ENCODE data around the gene MUC12. TPM values are rescaled to one million over a fixed set of nuclear protein-coding genes. Genes with fewer than 3 reads are reported as not detected.

Gene MUC12
- total RNA-seq, 1 donor from 2014 or later = 2.8 TPM

DNA sequence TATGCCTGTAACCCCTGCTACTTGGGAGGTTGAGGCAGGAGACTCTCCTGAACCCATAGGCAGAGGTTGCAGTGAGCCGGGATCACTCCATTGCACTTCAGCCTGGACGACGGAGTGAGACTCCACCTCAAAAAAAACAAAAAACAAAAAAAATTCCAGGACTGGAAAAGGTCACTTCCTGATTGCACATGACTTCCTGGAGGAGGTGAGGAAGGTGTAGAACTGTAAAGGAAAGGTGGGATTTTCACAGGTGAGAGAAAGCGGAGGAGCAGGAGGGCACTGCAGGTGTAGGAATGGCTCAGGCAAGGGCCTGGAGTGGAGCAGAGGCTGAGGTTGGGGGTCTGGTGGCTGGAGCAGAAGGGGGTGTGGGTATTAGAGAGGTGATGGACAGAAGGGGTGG, 23.3 kb upstream of the MUC12 start:
- H4K20me1 ChIP-seq (ENCODE audit: insufficient read depth, low read length) = no peaks in the 10 kb centered on the region
- no peak overlapping the region for H3K27ac Mint-ChIP-seq (ENCODE audit: unreplicated experiment)
- H3K4me3 ChIP-seq (ENCODE audit: insufficient read depth, low read depth, low read length) = no peak overlapping the region
- no peaks in the 10 kb centered on the region for H3K4me1 ChIP-seq (ENCODE audit: insufficient read depth, low read length)
- FAIRE-seq = no peak
- peaks cover 2% of the 10 kb centered on the region for H3K9me3 Mint-ChIP-seq (ENCODE audit: unreplicated experiment)
- H3K27me3 ChIP-seq (ENCODE audit: insufficient read depth, low read length) = peaks cover 13% of the 10 kb centered on the region
- no peak overlapping the region for H3K27ac ChIP-seq (ENCODE audit: low read depth, low read length)
- H3K4me3 Mint-ChIP-seq (ENCODE audit: unreplicated experiment) = no peak overlapping the region
- TF ChIP-seq, protein P1, sequence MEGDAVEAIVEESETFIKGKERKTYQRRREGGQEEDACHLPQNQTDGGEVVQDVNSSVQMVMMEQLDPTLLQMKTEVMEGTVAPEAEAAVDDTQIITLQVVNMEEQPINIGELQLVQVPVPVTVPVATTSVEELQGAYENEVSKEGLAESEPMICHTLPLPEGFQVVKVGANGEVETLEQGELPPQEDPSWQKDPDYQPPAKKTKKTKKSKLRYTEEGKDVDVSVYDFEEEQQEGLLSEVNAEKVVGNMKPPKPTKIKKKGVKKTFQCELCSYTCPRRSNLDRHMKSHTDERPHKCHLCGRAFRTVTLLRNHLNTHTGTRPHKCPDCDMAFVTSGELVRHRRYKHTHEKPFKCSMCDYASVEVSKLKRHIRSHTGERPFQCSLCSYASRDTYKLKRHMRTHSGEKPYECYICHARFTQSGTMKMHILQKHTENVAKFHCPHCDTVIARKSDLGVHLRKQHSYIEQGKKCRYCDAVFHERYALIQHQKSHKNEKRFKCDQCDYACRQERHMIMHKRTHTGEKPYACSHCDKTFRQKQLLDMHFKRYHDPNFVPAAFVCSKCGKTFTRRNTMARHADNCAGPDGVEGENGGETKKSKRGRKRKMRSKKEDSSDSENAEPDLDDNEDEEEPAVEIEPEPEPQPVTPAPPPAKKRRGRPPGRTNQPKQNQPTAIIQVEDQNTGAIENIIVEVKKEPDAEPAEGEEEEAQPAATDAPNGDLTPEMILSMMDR (IDR thresholded peaks at IDR 0.05; ENCODE audit: insufficient read depth, low read depth, low read length) = no peak
- no peak for TF ChIP-seq EZH2 (IDR thresholded peaks at IDR 0.05; ENCODE audit: insufficient read depth, low read length)
- H3K9ac ChIP-seq (ENCODE audit: low read length) = no peak overlapping the region
- no peak for DNase-seq (ENCODE audit: low read depth)
- no peaks in the 10 kb centered on the region for H3K79me2 ChIP-seq (ENCODE audit: insufficient read depth, low read length)
- no peaks in the 10 kb centered on the region for H3K4me1 Mint-ChIP-seq (ENCODE audit: low read depth, unreplicated experiment)
- H2AFZ ChIP-seq (ENCODE audit: low read depth, low read length) = no peak overlapping the region
- no peak overlapping the region for H3K4me2 ChIP-seq (ENCODE audit: low read length)
- H3K36me3 Mint-ChIP-seq (ENCODE audit: low read depth, unreplicated experiment) = no peaks in the 10 kb centered on the region
- peaks cover 19% of the 10 kb centered on the region for H3K27me3 Mint-ChIP-seq (ENCODE audit: low read depth, unreplicated experiment)
- H3K9me3 ChIP-seq (ENCODE audit: insufficient read depth, low read depth, low read length) = no peaks in the 10 kb centered on the region
- H3K36me3 ChIP-seq (ENCODE audit: insufficient read depth, low read length) = no peaks in the 10 kb centered on the region

DNA sequence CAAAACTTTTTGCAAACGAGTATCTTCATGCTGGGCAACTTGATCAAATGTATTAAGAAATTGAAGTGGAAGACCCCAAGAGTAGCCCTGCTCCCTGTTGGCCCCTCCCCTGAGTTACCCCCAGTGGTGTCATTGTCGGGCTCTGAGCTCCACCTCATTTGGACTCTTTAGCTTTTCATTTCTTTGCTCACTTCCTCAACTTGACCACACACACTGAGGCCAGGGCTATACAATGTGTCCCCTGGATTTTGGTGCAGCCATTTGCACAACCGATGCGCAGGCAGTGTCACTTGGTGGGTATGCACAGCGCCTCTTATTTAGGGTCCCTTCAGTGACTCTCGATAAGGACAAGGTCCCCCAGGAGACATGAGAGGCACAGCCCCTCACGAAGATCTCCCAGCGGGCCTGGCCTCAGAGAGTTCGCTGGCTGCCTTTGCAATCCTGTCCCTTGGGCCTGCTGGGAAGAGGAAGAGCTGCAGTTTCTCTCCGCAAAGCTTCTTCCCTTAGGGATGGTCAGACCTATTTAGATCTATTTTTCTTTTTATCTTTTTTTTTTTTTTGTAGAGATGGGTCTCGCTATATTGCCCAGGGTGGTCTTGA, 22.5 kb upstream of the MUC12 start:
- Mint-ChIP-seq H3K36me3 (ENCODE audit: low read depth, unreplicated experiment) (no peaks in the 10 kb centered on the region), H3K4me3 (ENCODE audit: unreplicated experiment) (no peak overlapping the region), H3K27me3 (ENCODE audit: low read depth, unreplicated experiment) (peaks cover 19% of the 10 kb centered on the region), H3K9me3 (ENCODE audit: unreplicated experiment) (peaks cover 2% of the 10 kb centered on the region), H3K27ac (ENCODE audit: unreplicated experiment) (no peak overlapping the region), H3K4me1 (ENCODE audit: low read depth, unreplicated experiment) (no peaks in the 10 kb centered on the region)
- no peaks in the 10 kb centered on the region for H3K36me3 ChIP-seq (ENCODE audit: insufficient read depth, low read length)
- FAIRE-seq (no peak), DNase-seq (ENCODE audit: low read depth) (no peak)
- H3K4me3 ChIP-seq (ENCODE audit: insufficient read depth, low read depth, low read length) = no peak overlapping the region
- H3K79me2 ChIP-seq (ENCODE audit: insufficient read depth, low read length) = no peaks in the 10 kb centered on the region
- TF ChIP-seq, protein P1 (IDR thresholded peaks at IDR 0.05; ENCODE audit: insufficient read depth, low read depth, low read length) = no peak
- TF ChIP-seq EZH2 (IDR thresholded peaks at IDR 0.05; ENCODE audit: insufficient read depth, low read length) = no peak
- no peak overlapping the region for H3K9ac ChIP-seq (ENCODE audit: low read length)
- no peaks in the 10 kb centered on the region for H3K9me3 ChIP-seq (ENCODE audit: insufficient read depth, low read depth, low read length)
- H2AFZ ChIP-seq (ENCODE audit: low read depth, low read length) = no peak overlapping the region
- no peak overlapping the region for H3K4me2 ChIP-seq (ENCODE audit: low read length)
- H4K20me1 ChIP-seq (ENCODE audit: insufficient read depth, low read length) = no peaks in the 10 kb centered on the region
- H3K27me3 ChIP-seq (ENCODE audit: insufficient read depth, low read length) = peaks cover 14% of the 10 kb centered on the region
- no peak overlapping the region for H3K27ac ChIP-seq (ENCODE audit: low read depth, low read length)
- no peaks in the 10 kb centered on the region for H3K4me1 ChIP-seq (ENCODE audit: insufficient read depth, low read length)

DNA sequence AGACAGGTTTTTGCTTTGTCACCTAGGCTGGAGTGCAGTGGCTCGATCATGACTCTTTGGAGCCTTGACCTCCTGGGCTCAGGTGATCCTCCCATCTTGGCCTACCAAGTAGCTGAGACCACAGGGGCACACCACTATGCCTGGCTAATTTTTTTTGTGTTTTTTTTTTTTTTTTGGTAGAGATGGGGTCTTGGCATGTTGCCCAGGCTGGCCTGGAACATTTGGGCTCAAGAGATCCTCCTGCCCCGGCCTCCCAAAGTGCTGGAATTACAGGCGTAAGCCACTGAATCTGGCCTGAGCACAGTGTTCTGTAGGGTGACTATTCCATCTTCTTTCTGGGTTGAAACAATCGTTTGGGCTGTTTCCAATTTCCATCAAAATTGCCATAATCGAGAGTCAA, 21.6 kb upstream of the MUC12 start:
- no peak for DNase-seq (ENCODE audit: low read depth)
- Histone ChIP-seq H3K4me2 (ENCODE audit: low read length) (no peak overlapping the region), H2AFZ (ENCODE audit: low read depth, low read length) (no peak overlapping the region), H3K9ac (ENCODE audit: low read length) (no peak overlapping the region), H4K20me1 (ENCODE audit: insufficient read depth, low read length) (no peaks in the 10 kb centered on the region), H3K9me3 (ENCODE audit: insufficient read depth, low read depth, low read length) (no peaks in the 10 kb centered on the region), H3K4me3 (ENCODE audit: insufficient read depth, low read depth, low read length) (no peak overlapping the region), H3K36me3 (ENCODE audit: insufficient read depth, low read length) (no peaks in the 10 kb centered on the region), H3K27ac (ENCODE audit: low read depth, low read length) (no peak overlapping the region), H3K4me1 (ENCODE audit: insufficient read depth, low read length) (no peaks in the 10 kb centered on the region), H3K27me3 (ENCODE audit: insufficient read depth, low read length) (peaks cover 16% of the 10 kb centered on the region), H3K79me2 (ENCODE audit: insufficient read depth, low read length) (no peaks in the 10 kb centered on the region)
- H3K27ac Mint-ChIP-seq (ENCODE audit: unreplicated experiment) = no peak overlapping the region
- TF ChIP-seq, protein P1 (IDR thresholded peaks at IDR 0.05; ENCODE audit: insufficient read depth, low read depth, low read length) = no peak
- no peak for TF ChIP-seq EZH2 (IDR thresholded peaks at IDR 0.05; ENCODE audit: insufficient read depth, low read length)
- H3K36me3 Mint-ChIP-seq (ENCODE audit: low read depth, unreplicated experiment) = no peaks in the 10 kb centered on the region
- H3K4me3 Mint-ChIP-seq (ENCODE audit: unreplicated experiment) = no peak overlapping the region
- peaks cover 2% of the 10 kb centered on the region for H3K9me3 Mint-ChIP-seq (ENCODE audit: unreplicated experiment)
- FAIRE-seq = no peak
- H3K27me3 Mint-ChIP-seq (ENCODE audit: low read depth, unreplicated experiment) = peaks cover 19% of the 10 kb centered on the region
- H3K4me1 Mint-ChIP-seq (ENCODE audit: low read depth, unreplicated experiment) = no peaks in the 10 kb centered on the region

Measured in astrocyte (in vitro differentiated cells and primary cell).